22Rv1 (cell line): ENCODE results near the gene OLFM4.

Experiments
- ZFX ChIP-seq: fragments of 450-650 bp; IDR thresholded peaks from 2 replicates; pipeline ENCODE4 v1.6.1; 2017; ENCODE audit warnings: antibody characterized with exemption, borderline replicate concordance
- TF ChIP-seq, protein P1 (sequence below): fragments of 450-650 bp; IDR thresholded peaks from 2 replicates; pipeline ENCODE4 v1.5.1; 2017; ENCODE audit warnings: mild to moderate bottlenecking

- TF ChIP-seq, protein P1, sequence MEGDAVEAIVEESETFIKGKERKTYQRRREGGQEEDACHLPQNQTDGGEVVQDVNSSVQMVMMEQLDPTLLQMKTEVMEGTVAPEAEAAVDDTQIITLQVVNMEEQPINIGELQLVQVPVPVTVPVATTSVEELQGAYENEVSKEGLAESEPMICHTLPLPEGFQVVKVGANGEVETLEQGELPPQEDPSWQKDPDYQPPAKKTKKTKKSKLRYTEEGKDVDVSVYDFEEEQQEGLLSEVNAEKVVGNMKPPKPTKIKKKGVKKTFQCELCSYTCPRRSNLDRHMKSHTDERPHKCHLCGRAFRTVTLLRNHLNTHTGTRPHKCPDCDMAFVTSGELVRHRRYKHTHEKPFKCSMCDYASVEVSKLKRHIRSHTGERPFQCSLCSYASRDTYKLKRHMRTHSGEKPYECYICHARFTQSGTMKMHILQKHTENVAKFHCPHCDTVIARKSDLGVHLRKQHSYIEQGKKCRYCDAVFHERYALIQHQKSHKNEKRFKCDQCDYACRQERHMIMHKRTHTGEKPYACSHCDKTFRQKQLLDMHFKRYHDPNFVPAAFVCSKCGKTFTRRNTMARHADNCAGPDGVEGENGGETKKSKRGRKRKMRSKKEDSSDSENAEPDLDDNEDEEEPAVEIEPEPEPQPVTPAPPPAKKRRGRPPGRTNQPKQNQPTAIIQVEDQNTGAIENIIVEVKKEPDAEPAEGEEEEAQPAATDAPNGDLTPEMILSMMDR = no peak
- TF ChIP-seq ZFX = no peak
Measured at GRCh38 chr13:53048880-53049279, 20.3 kb downstream of the OLFM4 start.
